Measurements from ENCODE around the gene DUXB.

The DUXB gene, protein sequence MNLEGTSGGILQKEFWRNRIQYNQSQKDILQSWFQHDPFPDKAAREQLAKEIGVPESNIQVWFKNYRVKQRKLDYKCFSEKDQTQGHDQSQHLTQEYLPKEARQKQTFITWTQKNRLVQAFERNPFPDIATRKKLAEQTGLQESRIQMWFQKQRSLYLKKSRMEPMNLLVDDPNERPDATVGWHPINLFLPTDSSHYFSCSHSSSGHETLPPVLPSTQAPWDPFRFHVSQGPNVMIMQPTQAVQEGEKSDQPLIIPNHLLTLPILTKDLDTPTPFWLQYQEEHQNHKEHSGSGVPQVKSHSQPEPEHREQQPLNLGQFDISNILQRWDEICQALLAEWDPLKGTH

DNA sequence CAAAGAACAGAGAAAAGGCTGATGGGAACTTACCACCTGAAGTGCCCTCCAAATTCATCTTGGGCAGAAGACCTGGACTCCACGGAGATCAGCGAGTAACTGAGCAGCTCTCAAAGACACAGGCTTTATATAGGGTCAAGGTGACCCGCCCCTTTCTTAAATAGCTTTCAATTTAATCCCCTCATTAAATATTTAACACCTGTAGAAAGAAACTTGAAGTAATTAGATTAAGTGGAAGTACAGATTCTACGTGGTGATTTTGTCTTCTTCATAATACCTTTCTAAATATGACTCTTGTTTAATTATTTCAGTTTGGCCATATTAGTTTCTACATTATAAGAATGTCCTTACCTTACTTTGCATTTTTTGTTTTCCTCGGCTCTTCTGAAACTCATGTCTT lies at the start of gene DUXB:
Gene DUXB, minus strand, starts transcription at position 101 of the 400 bp plus-strand sequence. Its CDS starts 43 bp downstream, at position 58.
- no peak for DNase-seq

DNA sequence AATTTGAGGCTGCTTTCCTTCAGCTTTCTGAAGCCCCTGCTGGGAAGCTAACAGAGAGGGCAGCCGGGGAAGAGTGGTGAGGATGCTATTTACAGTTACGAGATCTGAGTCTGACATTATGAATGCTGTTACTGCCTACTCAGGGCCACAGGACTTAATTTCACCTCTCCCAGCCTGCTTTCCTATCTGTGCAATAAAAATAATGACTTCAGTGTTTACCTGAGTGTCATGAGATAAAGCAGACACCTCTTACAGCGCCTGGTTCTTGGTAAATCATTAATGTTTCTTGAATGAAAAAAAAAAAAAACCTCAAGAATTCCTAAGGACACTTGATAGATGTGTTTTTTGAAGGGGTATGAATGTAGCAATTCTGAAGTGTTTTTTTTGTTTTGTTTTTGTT lies 49.3 kb upstream of the DUXB start:
- no peak for DNase-seq

DNA sequence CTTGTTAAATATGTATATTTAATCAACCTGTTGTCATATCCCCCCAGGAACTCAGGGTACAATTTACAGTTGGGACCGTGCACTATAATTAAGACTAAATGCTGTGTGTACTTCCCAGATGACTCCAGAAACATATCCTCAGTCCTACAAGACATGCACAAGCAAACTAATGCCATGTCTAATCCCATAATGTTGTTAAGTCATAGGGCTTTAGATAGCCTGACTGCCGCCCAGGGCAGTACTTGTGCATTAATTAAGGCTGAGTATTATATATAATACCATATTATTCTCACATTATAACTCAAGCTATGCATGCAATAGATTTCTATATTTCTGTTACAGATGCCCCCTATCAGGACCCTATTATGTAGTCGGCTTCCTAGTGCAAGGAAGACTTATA lies 45.1 kb upstream of the DUXB start:
- DNase-seq, result no peak

DNA sequence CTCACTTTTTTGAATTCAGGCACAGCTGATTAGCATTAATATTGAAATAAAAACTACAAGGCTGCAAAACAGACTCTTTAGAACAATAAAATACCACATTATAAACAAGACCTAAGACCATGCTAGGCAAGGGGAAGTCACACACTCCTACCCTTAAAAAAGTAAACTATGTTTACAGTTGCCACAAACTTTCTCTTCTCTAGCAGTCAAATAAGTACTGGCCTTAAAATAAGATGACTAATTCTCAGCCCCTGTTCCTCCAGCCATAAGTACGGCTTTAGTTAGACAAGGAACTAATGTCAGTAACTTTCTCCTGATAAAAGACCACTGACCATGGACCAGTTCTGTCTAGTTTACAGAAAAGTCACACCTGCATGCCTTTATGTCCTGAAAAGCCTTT lies 44.6 kb upstream of the DUXB start:
- no peak for DNase-seq

DNA sequence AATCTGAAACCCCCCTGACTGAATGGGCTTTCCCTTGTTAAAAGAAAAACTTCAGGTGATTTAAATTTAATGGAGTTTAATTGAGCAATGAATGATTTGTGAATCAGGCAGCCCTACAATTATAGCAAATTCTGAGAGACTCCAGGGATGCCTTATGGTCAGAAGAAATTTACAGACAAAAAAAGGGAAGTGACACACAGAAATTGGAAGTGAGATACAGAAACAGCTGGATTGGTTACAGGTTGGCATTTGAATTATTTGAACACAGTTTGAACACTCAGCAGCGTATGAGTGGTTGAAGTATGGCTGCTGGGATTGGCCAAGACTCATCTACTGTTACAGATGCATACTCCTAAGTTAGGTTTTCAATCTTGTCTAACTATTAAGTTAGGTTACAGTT lies 44.0 kb upstream of the DUXB start:
- DNase-seq, result no peak

DNA sequence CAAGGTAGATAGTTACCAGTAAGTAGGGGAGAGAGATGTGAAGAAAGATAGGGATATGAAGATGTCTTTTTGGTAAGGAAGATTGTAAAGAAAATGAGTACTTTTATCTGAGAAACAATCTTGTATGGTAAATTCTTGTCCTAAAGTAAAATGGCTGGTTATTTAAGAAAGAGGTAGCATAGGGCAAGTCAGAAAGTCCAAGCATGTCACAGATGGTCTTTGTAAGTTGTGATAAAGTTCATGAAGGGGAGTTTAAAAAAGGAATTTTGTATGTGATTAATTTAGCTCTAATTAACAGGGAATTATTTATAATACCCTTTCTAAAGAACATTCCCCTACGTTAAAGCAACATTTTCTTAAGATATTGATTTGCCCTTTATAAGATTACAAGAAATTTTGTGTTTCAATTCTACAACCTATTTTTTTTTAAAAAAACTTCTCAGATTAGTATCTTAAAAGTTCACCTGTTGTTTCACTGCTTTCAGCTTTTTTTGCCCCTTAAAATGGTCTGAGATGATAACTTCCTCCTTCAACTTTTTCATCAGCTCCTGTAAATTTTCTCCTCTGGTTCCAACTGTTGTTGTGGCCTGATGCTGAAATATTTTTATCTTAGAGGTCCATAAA lies 41.3 kb upstream of the DUXB start:
- peak in 1 of 2 experiments; percentile 29 for DNase-seq

DNA sequence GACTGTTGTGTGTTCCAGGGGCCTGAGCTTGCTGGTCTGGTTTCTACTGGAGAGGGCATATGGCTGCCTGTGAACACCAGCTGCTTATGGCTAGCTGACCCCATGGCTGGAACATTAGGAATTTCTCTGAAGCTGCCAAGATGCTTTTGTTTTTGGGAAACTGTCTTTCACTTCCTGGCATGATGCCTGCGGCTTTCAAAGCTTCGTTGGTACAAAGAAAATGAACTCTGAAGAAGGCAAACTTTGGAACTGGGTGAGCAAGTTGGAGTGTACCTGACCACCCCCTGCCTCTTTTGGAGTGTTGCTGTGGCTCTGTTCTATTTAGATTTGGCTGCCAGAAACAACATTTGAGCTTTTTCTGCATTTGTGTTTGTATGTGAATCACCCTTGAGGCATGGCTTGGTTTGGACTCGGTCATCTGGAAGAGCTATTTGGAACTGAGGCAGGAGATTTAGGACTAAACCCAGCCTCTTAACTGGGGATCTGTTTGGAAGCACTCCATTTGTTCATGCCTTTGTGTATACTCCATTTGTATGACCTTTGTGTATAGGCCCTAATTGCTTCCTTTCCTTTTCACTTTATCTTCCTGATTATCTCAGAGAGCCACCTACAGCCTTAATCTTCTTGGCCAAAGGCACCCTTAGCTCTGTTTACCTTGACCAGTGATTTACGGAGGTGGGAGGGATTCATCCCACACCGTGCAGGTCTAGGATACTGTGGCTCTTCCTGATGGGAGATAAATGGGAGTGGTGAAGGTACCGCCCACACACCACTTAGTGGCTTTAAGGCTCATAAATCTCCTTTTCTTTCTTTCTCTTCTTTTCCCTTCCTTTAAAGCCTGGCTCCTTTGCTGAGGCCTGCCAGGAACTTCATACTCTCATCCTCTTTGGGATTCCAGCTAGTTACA lies 32.3 kb upstream of the DUXB start:
- no peak for DNase-seq

DNA sequence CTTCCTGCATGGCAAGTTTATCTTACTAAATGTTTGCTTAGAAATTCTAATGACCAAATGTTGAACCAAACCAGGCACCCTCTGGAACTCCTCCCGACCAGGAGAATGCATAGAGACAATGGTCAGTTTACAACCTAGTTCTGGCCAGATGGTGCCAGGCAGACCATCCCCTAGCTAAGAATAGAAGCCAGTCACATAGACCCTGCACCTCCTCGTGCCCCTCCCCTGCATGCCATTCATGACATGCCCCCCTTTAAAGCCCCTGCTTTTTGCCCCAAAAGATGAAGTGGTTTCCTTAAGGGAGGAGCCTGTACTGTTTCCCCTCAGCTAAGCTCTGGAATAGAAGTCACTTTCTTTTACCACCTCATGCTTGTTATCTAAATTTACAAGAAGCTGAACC lies 31.6 kb upstream of the DUXB start:
- no peak for DNase-seq

DNA sequence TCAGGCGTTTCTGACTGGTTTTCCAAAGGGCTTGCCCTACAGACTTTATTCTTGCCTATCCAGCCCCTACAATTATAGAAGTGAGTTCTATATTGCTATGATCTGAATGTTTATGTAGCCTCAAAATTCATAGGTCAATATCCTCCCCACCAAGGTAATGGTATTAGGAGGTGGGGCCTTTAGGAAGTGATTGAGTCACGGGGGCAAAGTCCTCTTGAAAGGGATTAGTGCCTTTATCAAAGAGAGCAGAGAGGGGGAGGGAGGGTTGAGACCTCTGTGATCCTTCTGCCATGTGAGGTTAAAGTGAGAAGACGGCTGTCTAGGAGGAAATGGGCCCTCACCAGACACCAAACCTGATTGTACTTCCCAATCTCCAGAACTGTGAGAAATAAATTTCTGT lies 26.0 kb upstream of the DUXB start:
- no peak for DNase-seq

DNA sequence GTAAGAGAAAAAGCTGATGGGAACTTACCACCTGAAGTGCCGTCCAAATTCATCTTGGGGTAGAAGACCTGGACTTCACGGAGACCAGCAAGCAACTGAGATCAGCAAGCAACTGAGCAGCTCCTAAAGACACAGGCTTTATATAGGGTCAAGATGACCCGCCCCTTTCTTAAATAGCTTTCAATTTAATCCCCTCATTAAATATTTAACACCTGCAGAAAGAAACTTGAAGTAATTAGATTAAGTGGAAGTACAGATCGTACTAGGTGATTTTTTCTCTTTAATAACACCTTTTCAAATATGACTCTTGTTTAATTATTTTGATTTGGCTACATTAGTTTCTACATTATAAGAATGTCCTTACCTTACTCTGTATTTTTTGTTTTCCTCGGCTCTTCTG lies 25.1 kb upstream of the DUXB start, which contains the start of gene CPHXL:
Gene CPHXL, minus strand, starts transcription at position 101 of the 400 bp plus-strand sequence. Its CDS starts 48 bp downstream, at position 53.
- DNase-seq, result no peak

DNA sequence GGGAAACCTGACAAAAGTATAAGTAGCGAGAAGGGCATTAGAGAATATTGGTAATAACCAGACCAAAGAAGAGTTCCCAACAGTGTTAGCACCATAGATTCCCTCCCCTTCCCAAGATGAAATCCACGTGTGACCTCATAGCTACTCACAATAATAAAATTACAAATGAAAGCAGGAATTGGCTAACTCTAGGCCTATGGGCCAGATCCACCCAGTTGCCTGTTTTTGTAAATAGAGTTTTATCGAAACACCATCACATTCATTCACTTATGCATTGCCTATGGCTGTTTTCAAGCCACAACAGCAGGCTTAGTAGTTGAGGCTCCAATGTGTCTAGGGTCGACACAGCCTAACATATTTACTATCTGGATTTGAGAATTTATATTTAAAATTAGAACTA lies 17.2 kb upstream of the DUXB start:
- DNase-seq, result no peak

DNA sequence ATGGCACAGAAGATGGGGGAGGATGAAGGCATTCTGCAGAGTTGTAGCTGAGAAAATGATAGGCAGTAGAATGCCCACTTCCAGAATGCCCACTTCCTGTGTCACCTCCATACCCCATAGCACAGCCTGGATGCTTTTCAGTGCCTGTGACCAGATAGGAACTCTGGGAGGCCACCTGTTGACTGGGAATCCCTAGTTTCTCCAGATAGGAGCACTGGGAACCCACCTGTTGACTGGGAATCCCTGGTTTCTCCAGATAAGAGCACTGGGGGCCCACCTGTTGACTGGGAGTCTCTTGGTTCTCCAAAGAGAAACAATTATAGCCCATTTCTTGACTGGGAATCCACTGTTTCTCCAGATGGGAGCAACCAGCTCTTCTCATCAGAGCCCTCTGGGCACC lies 13.4 kb upstream of the DUXB start:
- no peak for DNase-seq

DNA sequence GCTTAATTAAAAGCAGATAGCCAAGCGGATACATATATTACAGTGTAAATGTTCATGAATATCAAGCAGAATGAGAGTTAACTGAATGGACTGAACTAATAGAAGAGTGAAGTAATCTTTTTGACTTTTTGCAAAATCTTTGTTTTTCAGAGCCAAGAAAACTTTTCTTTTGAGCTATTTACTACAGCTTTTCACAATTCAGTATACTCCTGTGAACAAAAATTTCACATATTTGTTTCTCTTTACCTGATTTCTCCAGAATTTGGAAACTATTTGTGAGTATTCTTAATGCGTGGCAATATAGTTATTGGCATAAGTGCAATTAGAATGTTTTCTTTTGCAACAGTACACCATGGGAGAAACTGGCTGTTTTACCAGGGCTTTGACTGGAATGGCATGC lies 9.1 kb upstream of the DUXB start:
- no peak for DNase-seq

DNA sequence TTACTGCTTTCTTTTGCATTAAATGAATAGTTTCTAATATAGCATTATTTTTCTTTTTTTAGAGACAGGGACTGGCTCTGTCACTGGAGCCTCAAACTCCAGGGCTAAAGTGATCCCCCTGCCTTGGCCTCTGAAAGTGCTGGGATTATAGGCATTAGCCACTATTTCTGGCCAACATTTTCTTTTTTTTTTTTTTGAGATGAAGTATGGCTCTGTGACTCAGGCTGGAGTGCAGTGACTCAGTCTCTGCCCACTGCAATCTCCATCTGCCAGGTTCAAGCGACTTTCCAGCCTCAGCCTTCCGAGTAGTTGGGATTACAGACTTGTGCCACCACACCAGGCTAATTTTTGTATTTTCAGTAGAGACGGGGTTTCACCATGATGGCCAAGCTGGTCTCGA lies 2.0 kb upstream of the DUXB start:
- no peak for DNase-seq

DNA sequence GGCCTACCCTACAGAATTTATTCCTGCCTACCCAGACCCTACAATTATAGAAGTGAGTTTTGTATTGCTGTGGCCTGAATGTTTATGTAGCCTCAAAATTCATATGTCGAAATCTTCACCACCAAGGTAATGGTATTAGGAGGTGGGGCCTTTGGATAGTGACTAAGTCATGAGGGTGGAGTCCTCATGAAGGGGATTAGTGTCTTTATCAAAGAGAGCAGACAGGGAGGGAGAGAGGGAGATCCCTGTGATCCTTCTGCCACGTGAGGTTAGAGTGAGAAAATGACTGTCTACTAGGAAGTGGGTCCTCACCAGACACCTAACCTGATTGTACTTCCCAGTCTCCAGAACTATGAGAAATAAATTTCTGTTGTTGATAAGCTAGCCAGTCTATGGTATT lies 981 bp upstream of the DUXB start:
- no peak for DNase-seq

DNA sequence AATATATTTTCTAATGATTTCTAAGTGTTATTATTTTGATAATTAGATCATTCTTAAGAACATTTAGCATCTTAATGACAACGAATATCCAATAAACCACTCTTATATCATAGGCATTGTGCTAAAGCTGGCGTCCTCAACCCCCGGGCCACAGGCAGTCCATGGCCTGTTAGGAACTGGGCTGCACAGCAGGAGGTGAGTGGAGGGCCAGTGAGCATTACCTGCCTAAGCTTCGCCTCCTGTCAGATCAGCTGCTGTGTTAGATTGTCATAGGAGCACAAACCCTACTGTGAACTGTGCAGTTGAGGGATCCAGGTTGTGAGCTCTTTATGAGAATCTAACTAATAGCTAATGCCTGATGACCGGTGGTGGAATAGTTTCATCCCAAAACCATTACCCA lies 3.7 kb downstream of the DUXB start:
- no peak for DNase-seq

DNA sequence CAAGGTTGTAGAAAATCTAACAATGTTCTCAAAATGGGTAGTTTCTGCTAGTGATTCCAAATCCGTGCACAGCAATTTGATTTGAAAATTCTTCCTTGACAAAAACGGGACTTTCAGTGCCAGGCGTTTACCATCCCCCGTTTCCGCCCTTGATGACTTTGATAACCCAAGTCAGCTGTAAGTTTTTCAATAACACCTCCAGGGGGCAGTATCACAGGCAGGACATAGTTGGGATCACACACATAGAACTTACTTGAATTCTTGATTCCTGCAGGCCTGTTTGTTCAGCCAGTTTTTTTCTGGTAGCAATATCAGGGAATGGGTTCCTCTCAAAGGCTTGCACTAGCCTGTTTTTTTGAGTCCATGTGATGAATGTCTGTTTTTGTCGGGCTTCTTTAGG lies 5.6 kb downstream of the DUXB start:
- no peak for DNase-seq

DNA sequence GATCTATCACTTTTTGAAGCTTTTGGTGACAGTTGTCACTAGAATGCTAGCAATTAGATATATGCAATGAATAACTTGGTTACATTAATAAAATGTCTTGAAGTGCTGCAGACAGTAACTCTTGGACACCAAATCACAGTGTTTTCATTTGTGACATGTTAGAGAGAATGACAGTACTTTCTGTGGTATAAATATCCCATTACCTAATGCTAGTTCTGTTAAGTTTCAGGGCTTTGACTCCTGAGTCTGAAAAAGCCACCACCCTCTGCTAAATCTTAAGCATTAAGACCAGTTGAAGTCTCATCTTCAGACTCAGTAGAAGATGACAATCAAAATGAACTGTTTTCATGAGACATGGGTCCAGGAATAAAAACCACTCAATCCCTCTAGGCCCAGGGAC lies 13.9 kb downstream of the DUXB start:
- DNase-seq, result no peak

DNA sequence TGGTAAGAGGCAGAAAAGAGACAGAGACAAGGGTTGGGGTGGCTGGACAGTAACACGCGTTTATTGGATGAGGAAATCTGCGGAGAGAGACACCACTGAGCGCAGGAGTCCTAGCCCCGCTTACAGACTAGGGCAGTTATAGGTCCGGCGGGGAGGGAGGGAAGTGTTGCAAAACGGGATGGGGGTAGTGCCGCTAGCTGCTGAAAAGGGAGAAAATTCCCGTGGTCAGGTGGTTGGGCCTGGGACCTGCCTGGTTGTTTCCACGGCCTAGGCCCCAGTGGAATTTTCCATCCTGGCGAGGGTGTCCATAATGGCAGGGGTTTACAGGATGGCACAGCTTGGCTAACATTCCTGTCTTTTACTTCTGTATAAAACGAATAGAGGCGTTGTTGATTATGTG lies 19.0 kb downstream of the DUXB start:
- DNase-seq, result no peak

DNA sequence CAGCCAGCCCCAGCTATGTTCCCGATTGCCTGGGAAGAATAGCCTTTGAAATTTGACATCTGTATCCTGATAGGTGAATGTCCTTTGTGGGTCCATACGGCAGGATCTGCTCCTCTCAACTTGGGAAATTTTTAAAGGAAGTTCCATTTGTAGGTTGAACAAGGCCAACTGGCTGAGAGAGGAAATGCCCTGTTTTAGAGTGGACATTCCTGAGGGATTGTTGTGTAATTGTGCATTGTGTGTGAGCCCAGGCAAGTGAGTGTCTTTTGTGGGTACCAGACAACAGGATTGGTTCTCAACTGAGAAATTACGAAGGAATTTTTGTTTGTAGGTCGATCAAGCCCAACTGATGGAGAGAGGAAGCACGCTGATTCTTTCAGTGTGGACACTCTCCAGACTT lies 21.9 kb downstream of the DUXB start:
- no peak for DNase-seq

DNA sequence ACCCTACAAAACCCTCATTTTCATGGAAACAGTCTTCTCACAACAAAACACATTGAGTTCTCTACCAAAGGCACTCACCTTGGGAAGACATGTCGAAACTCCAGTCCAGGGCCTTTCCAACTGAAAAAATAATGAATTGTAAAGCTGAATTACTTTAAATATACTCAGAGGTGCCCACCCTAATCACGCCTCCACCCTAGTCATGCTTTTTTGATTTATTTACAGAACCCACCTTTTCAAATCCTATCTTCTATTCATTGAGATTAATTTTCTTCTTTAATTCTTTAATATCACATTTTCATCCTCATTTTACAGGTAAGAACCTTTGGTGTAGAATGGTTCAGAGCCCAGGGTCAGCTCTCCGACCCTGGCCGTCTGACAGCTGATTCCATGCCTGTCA lies 24.4 kb downstream of the DUXB start, which contains the start of gene CPHXL2:
Gene CPHXL2, minus strand, starts transcription at position 101 of the 400 bp plus-strand sequence. Its CDS starts 10 bp downstream, at position 91.
- no peak for DNase-seq

DNA sequence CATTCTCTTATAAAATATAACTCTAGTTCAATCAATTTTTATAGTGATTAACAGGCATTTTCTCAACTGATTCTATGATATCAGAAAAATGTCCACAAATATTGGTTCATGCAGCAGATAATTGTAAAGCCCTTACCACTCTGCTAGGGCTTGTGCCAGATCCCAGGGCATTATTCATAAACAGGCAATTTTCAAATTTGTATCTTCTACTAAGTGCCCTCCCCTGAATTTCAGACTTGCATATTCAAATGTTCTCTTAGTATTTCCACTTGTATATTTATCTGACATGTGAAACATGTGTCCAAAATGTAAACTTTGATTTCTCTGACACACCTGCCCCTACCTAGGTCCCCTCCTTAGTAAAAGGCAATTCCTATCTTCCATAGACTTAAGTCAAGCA lies 33.8 kb downstream of the DUXB start:
- DNase-seq, result no peak

DNA sequence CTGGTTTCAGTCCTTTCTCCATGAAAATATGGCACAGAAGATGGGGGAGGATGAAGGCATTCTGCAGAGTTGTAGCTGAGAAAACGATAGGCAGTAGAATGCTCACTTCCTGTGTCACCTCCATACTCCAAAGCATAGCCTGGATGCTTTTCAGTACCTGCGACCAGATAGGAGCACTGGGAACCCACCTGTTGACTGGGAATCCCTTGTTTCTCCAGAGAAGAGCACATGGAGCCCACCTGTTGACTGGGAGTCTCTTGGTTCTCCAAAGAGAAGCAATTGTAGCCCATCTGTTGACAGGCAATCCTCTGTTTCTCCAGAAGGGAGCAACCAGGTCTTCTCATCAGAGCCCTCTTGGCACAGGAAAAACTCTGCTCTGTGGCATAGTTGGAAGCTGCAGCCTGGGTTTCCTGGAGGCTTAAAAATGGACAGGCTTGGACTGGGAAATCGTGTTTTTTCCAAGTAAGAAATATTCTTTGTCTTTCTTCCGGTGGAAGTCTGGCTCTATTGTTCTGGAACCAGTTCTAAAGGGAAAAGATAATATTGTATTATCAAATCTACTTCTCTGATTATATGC lies 40.4 kb downstream of the DUXB start:
- DNase-seq, result no peak
